AG20443 (cell line): ENCODE data around the gene HYCC1.

ENCODE experiments used
- DNase-seq: peaks from one replicate; pipeline ENCODE4 v3.0.0; 2012; ENCODE audit warnings: low spot score, mixed read lengths

Gene HYCC1

GRCh38 chr7:23016345-23017253, 2.7 kb upstream of the HYCC1 start:
- no peak for DNase-seq

DNA sequence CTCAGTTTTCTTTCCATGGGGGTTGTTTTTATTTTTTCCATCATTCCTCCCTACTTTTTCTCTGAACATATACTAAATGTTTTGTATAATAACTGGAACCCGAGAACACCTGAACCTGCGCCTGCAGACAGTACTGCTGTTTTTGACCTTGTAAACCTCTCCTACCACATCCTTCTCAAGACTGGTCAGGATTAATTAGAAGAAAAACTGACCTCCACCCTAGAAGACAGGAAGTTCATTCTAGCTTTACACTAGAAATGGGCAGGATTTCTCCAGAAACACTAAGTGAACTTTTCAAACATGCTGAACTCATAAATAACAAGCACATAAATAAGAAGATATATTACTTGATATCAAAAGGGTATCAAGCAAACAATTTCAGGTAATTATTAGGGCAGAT, 751 bp upstream of the HYCC1 start:
- no peak for DNase-seq

DNA sequence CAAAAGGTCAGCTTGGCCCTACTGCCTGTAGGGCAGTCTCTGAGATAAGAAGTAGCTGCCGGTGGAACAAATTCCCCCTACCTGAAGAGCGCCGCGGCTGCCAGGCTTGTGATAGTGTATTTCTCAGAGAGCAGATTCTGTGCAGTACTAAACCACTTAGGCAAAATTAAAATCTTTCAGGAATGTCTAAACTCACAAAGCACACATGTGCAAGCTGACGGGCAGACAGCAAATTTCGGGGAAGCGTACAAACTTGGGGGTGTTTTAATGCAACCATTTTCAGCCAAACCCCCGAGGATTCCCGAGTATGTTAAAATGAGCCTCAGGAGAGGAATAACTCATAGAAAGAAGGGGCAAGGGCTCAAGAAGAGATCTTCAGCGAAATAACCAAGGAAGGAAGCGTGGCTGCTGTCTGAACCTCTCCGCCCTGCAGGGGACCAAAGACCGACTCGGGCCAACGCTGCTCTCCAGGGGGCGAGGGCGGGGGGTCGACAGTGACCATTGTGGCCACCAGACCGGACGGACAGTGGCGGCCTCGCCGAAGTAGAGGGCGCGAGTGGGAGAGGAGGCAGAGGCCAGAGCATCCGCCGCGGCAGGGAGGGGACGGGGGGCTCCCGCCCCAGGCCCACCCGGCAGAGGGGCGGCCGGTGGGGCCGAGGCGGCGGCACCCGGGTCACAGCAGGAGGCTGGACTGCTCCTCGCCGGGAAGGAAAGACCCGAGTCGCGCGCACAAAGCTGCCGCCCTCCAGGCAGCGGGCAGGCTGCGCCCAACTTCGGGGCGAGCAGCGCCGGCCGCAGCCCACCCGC, 819 bp downstream of the HYCC1 start:
- peak; percentile 23 for DNase-seq

GRCh38 chr7:23012186-23012585, 1.7 kb downstream of the HYCC1 start:
- DNase-seq, result no peak

- DNase-seq, result no peak
These were observed 2.6 kb downstream of the HYCC1 start for GRCh38 chr7:23011222-23011924.

- no peak for DNase-seq
These were observed 4.6 kb downstream of the HYCC1 start for GRCh38 chr7:23009303-23009702.

GRCh38 chr7:23004247-23004520, 9.7 kb downstream of the HYCC1 start:
- no peak for DNase-seq

- no peak for DNase-seq
These were observed 10.3 kb downstream of the HYCC1 start for GRCh38 chr7:23003505-23004246.

DNA sequence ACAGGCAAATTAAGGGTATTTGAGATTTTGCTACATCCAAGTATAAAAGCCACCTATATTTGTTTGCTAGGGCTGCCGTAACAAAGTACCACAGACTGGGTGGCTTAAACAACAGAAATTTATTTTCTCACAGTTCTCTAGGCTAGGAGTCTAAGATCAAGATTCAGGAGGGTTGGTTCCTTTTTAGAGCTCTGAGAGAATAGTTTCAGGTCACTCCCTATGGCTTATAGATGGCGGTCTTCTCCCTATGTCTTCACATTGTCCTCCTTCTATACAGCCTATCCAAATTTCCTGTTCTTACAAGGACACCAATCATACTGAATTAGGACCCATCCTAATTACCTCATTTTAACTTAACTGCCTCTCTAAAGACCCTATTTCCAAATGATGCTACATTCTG, 11.2 kb downstream of the HYCC1 start:
- no peak for DNase-seq

DNA sequence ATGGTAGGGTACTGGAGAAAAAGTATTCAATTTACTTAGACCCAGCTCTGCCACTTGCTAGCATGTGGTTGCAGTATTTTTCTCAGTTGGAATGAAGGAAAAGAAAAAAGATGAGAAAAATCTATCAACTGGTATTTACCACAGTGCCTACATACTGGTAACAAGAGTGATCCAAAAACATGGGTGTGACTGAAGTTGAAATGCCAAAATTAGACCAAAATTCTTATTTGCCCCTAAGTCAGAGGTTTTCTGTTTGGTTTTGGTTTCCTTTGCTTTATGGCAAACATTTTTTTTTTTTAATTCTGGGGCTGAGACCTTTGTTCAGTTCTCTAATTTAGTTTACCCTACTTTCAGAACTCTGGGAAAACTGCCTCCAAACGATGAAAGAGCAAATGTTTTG, 12.3 kb downstream of the HYCC1 start:
- DNase-seq, result no peak

- DNase-seq, result no peak
These were observed 13.2 kb downstream of the HYCC1 start for GRCh38 chr7:23000597-23001360.

- no peak for DNase-seq
These were observed 15.4 kb downstream of the HYCC1 start for GRCh38 chr7:22998519-22998896.

GRCh38 chr7:22997871-22998518, 15.9 kb downstream of the HYCC1 start:
- DNase-seq, result no peak

DNA sequence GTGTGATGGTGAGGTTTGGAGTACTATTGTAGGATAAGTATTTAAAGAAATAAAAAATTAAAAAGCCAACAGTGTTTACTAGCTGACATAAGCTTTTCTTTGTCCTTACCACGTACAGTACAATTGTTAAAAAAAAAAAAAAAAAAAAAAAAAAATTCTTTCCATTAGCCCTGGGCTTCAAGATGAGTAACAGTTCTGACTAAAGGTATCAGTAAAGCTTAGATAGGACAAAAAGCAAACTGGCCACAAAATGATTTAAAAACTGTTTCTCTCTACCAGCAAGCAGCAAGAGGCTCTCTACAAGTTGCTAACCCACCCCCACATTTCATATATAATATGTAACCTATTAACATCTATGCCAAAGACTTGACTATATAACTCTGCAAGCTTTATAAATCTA, 17.5 kb downstream of the HYCC1 start:
- DNase-seq, result peak; percentile 7

- no peak for DNase-seq
These were observed 18.9 kb downstream of the HYCC1 start for GRCh38 chr7:22995011-22995410.

DNA sequence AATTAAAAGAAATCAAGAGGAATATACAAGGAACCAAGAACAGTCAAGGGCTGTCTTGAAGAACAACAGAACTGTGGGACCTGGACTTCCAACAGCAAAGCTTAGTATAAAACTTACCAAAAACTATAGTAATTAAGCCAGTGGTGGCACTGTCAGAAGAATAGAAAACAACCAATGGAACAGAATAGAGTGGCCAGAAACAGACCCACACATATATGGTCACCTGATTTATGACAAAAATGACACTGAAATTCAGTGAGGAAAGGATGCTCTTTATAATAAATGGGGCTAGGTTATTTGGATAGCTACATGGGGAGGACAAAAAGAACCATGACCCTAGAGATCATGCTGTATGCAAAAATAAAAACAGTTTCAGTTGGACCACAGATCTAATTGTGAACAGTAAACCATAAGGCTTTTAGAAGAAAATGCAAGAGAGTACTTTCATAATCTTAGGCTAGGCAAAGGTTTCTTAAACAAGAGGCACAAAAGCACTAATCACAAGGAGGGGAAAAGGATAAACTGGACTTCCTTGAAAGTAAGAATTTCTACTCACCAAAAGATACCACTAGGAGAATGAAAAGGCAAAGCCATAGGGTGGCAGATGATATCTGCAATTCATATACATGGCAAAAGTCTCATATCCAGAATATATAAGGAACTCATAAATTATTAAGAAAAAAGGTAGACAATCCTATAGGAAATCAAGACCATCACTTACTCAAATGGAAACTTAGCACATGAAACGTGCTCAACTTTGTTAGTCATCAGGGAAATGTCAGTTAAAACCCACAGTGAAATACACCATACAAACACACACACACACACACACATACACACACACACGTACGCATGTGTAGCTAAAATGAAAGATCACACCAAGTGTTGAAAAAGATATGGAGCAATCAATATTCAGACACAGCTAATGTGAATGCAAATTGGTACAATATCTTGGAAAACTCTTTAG, 20.8 kb downstream of the HYCC1 start:
- DNase-seq, result no peak

GRCh38 chr7:22990588-22990949, 23.4 kb downstream of the HYCC1 start:
- peak; percentile 51 for DNase-seq

GRCh38 chr7:22989643-22990587, 24.0 kb downstream of the HYCC1 start:
- no peak for DNase-seq

- no peak for DNase-seq
These were observed 28.5 kb downstream of the HYCC1 start for GRCh38 chr7:22985436-22985835.
